ENCODE results near the gene RAB20.

DNA sequence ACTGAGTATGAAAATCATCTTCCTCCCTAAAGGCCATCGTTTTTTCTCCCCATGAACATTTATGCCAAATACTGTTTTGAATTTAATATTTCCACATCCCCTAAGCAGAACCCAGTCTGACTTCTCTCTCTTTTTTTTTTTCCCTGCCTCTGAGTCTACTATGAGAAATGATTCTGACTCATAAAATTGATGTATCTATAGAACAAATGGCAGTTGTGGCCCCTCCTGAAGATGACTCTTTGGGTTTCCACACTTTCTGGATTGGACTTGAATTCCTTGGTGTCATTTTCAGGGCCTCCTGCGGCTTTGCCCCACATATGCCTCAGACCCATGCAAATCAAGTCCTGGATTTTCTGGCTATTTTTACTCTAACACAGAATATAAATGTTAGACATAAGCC, 31.1 kb upstream of the RAB20 start:
- TF ChIP-seq EZH2 (IDR thresholded peaks at IDR 0.05; ENCODE audit: insufficient read depth, poor library complexity, severe bottlenecking) (no peak), EZH2phosphoT487 (IDR thresholded peaks at IDR 0.05; ENCODE audit: insufficient read depth, low read depth) (no peak)
